KG1 (cell line): Measurements from ENCODE around the gene NCBP2L.

Experiments
- DNase-seq: peaks from one replicate; lab custom pipeline; 2025; lab: John Stamatoyannopoulos, UW

The NCBP2L gene

DNA sequence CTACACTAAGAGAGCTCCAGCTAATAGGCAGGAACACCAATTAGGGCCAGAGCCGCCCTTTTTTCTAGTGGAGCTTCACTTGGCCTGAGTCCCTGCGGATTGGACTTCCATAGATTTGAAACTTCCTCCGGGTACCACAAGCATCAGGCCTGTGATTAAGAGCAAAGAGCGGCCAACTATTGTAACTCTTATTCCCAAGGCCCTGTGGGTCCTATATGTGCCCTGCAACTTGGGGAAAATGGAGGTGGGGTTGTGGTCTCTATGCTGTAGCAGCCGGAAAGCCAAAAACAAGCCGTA, at the start of gene NCBP2L:
Gene NCBP2L, plus strand, starts transcription at position 198 of the 297 bp plus-strand sequence. CDS start 16,488 bp downstream, outside the sequence.
- DNase-seq = no peak

DNA sequence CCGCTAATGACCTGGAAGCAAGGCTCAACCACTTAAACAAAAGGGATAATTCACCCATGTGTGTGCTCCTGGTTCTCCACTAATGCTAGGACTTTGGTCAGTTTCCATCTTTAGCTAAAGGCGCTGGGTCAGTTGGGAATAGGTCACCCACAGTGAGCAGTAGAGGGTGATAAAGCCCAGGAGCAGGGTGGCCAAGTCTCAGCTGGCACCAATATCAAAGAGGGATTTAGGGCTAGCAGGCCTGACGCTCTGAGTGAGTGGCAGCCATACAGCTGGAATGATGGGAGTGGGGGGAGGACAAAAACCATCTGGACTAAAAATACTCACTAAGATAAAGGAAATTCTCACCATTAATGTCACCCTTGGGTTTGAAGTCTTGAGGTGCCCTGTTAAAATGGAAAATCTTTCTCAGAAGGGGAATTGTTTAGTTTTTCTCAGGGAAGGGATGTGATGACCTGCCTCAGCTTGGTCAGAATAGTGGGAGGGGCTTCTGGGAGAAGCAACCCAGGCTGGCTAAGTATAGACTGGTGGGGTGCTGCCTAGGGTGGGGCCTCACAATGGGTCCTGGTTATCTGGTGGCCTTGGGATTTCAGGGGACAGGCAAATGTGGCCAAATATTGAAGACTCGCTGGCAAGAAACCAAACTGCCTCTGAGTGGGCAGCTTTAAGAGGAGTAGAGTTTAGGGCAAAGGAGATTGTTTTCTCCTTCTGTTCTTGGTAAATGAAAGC, 49.0 kb upstream of the NCBP2L start:
- DNase-seq = no peak

DNA sequence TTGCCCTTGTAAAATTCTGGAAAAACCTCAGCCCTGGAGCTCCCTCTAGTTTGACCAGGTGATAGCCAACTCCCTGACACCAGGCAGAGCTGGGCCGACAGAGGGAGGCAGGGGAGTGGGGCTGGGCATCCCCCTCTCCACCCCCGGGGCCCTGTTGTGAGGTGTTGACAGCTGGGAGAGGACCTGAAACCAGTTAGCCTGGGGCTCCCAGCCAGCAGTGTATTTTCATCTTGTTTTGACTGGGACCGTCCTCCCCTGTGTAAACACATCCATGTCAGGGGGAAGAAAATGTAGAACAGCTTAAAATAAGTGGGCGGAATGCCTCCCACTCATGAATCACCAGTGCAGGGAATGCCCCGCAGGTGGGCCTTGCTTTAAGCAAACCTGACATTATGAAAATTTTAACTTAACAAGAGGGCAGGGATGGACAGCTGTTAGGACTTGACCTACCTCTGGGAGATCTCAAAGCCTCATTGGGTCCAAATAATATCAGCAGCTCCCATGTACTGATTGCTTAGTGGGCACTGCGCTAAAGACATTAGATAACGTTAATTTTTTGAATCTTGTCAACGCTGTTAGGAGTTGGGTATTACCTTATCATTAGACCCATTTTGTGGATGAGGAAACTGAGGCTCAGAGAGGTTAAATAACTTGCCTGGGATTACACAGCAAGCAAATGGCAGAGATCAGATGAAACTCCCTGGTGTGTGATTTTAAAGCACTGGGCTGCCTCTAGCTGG, 47.8 kb upstream of the NCBP2L start:
- DNase-seq = no peak

DNA sequence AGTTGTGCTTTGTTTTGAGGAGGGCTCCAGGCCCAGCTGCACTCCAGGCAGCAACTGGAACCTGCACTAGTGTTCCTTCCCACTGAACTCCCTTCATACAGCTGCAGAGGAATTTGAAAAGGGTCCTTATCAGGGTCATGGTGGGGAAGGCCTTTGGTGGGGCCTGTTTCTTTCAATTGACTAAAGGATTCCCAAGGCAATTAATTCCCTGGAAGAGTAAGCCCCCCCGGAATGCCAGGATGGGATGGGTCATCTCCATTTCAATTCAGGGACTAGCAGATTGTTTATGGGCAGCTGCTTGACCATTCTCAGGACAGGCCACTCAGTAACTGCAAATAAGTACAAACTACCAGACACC, 47.3 kb upstream of the NCBP2L start:
- no peak for DNase-seq

DNA sequence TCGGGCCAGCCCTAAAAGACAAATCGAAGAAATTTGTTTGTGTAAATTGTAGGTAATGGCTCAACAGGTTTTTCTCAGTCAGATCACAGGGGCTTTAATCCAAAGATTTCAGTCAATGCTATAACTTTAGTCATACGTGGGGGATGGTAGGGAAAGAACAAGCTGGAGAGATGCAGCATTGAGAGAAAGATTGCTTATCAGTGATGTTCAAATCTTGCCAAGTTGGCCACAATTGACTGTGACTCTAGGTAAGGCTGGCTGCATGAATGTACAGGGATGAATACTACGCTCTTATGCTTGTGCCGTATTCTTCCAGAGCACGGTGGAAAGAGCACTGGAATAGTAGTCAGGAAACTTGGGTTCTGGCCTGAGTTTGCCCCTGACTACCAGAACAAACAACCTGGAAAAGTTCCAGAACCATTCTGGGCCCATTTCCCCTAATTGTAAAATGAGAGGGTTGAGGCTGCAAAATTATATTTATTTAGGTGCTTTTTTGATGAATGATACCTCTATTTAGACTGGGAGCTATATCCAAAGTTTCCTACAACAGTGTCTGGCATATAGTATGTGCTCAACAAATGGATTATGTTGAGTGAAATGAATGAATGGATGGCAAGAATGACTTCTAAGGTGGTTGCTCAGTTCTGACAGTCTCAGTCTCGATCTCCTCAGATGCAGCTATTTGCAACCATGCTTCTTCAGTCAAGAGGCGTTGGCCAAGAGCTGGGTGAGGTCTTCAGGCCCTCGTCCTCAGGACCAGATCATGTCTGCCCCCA, 46.4 kb upstream of the NCBP2L start:
- DNase-seq = no peak

DNA sequence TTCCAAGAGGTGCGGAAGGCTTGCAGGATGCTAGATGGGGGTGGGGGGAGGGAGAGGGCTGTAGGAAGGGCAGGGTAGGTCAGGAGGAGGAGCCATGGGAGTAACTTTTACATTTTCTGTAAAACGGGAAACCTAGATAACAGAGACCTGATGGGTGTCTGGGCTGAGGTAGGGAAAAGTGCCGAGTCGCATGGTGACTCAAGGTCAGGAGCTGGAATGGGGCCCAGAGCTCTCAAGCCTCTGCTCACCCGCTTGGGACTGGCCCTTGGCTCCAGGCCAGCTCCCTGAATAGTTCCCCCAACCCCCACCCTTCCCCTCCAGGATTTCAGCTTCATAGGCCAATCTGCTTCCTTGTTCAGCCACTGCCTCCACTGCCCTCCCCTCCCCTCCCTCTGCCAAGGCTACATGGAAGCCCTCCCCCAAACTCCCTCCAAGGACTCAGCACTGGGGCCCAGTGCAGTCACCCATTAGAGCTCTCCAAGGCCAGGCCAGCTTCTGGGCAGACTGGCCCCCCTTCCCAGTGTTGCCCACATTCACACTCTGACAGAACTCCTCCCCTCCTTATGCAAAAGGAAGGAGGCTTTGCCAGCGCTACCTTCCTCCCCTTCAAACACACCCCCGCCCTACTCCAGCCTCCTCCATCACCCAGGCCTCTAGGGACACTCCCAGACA, 45.6 kb upstream of the NCBP2L start:
- no peak for DNase-seq

DNA sequence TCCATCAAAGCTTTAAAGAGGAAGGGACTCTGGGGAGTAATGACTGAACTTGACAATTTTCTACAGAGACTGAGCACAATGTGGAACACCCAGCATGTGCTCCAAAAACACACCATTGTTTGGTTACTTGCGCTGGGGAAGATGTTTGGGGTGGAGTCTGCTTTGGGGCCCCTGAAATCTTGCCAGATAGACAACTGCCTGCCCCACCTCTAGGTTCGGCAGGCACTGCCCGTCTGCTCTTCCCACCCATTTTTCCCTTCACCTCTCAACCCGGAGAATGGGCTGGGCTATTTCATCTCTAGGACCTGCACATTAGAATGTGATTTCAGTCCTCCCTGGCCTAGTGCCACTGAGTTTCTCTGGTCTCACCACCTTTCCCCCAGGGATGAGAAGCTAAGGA, 43.8 kb upstream of the NCBP2L start:
- DNase-seq = no peak

DNA sequence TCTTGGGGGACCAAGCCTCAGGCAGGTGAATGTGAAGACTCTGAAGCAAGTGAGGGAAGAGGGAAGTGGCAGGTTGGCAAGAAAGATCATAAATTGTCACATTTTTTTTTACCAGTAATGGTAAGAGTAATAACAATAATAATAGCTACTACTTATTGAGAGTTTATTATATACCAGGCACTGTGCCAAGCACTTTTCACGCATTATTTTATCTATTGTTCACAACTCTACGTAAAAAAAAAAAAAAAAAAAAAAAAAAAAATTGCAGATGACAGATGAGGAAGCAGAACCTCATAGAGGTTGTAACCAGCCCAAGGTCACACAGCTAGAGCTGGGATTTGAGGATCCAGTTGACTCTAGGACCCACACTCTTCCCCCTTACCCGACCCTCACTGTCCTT, 42.9 kb upstream of the NCBP2L start:
- no peak for DNase-seq

DNA sequence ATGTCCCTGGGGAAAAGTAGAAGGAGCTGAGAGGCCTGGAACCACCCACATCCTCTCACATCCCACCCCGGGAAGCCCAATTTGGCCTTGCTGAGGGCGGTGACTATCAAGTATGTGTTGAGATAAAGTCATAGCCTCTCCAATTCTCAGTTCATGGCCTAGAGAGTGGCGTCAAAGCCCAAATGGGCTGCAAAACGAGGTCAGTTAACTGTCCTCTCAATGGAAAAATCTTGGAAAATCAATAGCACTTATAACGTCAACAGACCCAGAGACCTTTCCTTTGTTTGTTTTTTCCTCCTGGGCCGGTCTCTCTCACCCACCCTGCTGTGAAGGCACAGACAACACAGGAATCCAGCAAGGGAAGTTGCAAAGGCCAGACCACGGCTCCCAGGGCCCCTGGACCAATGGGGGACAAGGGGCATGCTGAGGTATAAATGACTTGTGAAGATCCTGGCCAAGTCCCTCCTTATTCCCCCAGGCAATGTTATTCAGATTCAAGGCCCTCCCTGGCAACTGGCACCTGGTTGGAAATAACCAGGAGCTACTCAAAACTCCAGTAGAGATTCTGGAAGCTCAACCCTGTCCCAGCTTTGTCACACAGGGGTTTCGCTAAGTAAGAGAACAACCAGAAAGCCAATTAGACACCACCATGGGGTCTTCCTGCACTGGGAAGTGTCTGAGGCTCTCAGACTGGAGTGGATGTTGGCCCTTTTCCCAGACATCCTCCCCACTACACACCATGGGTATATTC, 40.6 kb upstream of the NCBP2L start:
- DNase-seq = no peak

DNA sequence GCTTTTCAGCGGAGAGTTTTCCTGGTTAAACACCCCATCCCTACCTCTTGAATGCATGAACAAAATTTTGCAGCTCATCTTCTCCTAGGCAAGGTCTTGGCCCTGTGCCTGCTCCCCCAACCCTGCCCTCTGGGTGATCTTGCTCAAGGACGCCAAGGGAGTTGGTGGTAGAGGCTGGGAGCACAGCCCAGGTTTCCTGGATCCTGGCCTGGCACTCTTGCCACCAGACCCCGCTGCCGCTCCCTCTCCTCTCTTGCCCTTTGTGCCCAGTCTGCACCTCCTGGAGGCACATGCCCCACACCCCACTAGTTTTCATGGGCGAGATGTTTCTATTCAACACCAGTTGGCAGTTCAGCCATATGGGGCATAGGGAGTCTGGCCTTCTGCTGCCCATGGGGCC, 39.3 kb upstream of the NCBP2L start:
- no peak for DNase-seq

DNA sequence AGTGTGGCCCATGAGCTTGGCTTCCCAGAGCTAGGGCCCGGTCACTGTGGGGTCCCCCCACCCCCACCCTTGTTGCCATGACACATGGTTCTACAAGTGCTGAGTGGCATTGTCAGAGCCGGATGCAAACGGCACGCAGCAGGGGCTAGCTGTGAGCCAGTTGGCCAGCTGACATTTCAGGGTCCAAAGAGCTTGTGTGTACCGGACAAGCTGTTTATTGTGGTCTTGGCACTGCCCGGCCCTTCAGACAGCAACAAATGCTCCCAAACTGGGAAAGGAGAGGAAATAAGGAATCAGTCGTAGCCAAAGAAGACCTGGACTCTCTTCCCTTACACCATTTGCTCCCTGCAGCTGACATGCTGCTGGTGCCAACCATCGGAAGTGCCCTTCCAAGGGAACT, 38.8 kb upstream of the NCBP2L start:
- no peak for DNase-seq

DNA sequence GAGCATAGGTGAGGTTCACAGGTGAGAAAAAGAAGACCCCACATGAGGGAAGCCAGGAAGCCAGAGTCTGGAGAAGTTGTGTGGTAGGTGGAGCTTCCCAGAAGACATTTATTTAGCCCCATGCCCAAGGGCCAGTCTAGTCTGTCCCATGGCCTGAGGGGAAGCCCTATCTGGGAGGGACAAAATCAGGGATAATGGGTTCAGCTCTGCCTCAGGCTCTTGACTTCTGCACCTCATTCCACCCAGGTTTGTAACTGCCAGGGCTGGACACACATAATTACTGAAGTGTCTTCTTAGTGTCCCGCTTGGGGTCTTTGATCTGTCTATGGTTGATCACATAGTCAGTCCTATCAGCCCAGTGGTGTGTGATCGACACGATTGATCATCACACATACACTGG, 38.0 kb upstream of the NCBP2L start:
- no peak for DNase-seq

DNA sequence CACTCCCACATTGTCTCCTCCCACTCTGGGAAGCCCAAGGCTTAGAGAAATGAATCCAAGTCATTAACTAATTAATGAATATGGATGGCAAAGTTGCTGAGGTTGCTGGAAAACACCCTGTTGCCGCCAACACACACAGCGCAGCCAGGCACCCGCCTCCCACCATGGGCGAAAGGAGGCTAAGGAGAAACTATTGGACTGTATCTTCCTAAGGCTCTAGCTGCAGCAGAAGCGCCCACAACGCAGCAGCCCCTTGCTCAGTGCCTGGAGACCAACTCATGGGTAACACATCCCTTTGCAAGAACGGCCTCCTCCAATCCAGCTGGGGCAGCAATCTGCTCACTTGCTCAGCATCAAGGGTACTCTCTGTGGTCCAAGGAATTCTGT, 36.1 kb upstream of the NCBP2L start:
- no peak for DNase-seq

DNA sequence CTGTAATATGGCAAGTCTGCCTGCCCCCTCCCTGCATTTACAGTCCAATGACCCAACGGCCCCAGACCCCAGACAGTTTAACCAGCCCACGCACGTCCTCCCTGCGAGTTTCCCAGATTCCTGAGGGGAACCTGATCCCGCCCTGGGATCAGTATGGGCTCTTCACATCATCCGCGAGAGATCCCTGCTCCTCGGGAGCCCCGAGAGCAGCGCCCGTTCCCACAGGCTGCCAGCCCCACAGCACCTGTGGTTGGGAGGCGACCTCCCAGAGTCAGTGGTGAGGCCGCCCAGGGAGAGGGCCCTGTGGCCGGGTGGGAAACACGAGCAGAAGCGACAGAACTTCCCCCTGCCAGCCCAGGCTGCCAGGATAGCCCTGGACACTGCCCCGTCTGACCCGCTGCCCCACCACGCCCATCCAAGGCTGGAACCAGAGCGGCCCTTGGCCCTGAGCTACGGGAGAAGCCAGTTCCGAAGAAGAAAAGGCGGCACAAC, 34.8 kb upstream of the NCBP2L start:
- DNase-seq = no peak

DNA sequence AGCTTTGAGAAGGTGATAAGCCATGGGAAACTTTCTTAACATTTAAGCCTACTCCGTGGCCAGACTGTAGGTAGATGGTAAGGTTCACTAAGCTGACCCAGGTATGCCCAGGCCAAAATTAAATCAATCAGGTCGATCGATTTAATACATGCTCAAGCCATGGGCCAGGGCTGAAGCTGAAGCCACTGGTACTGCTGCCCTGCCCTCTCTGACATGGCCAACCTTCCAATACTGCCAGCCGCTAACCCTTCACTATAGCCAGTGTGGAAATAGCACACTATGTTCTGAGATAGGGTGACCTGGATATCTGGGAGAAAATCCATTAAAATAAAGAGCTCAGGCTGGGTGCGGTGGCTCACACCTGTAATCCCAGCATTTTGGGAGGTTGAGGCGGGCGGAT, 33.5 kb upstream of the NCBP2L start:
- no peak for DNase-seq

DNA sequence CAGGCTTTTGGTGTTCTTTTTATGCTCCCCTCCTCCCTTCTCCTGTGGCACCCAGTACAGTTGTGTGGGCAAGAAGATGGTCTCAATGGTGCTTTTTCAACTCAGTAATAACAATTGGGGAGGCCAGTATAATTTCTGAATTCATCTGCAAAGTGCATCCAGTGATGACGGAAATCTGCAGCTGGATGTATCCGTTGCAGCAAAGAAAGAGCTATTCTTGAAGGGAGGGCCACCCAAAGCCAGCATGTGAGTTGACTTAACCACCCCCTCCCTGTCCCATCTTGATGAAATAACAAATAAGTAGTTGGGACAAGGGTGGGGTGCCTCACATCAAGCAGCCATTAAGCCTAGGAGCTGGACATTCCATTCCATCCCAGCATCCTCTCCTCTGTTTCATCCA, 32.7 kb upstream of the NCBP2L start:
- DNase-seq = no peak

DNA sequence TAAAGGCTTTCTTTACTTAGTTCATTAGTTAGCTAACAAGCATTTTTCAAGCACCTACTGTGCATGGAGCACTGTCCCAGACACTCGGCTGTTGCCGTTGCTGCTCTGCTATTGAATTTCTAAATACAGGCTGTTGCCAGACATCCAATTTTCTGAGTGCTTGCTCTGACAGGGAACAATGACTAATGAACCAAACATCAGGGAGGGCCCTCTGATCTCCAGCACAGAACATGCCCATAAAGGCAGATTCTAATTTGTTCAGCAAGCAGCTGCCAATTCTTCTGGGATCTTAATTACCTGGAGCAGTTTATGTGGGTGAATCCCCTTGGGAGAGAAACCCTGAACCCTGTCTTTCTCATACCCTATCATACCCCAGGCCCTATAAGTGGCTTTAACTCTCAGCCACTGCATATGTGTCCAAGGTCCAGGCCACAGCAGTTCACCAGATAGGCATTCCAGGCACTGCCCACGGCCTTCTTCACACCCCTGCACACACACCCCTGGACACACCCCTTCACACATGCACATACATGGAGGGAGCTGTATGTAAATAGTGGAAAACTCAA, 29.9 kb upstream of the NCBP2L start:
- DNase-seq = no peak

DNA sequence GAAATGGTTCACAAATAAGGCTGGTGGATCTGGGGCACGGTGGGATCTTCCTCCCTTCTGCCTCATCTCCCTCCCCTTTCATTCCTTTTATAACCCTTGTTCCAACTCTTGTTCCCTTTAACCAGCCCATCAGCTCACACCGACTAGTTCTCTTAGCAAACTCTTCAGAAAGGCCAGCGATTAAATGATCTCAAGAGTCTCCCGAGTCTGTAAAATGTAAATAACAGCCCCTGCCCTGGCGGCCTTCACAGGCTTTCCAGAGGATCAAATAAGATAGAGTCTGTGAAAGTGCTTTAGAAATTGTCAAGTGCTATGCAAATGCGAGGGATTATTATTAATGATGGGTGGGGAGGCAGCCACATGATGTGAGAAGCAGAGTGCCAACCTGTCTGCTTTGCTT, 29.0 kb upstream of the NCBP2L start:
- DNase-seq = no peak

DNA sequence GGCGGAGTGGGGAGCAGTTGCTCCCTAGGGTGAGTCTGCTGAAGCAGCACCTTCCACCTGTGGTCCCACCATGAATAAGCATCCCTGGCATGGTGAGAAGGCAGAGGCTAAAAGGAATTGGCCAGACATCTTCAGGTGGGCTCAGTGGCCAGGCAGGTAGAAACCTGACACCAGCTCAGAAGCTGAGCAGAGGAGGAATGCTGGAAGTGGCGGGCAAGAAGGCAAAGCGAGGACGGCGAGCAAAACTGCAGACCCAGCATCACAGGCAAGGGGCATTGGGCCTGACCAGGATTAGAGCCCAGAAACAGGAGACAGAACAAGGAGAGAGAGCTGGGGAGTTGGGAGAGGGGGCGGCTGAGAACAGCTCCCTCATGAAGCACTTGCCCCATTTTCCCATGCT, 27.3 kb upstream of the NCBP2L start:
- DNase-seq = no peak

DNA sequence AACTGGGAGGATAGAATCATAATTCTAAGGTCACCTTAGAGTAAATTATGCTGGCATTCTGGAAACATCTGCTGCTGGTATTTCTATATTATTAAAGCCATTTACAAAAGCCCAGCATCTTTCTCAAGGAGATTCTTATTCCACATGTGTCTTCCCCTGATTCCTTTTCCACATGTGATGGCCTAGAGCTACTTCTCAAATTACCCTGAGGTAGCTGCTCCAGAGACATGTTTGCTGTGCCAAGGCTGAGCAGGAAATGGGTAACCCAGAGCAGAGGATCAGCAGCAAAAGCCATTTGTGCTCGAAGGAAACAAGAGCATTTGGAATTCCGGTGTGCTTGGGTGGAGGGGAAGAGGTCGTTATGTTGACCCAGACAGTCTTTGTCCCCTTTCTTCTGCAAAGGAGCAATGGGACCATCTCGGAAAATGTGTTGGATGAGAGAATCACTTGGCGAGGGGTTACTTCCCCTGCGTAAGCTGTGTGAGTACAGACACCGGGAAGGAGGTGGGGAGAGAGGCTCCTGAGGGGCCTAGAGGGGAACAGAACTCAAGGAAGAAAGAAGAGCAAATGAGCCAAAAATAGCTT, 26.6 kb upstream of the NCBP2L start:
- DNase-seq = no peak

DNA sequence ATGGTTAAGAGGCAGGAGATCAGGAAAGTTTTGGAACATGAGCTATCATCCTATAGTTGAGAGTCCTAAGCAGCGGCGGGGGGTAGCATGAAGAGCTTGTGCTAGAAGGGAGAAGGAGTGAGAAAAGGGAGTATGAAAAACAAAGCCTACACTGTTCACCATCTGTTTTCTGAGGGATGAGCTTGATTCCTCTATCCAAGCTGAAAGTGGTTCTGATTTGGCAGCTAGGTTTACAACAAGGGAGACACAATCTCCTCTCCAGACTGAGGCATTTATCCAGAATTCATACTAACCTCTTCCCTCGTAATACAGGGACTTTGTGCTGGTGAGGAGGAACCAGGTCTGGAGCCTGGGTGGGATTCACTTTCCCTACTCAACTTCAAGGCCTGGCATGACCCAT, 25.5 kb upstream of the NCBP2L start:
- DNase-seq = no peak
